K562 (cell line): ENCODE measurements around the gene RNU6-7.

Experiments used
- POLR2A ChIP-seq: fragments of 450-650 bp; conservative IDR thresholded peaks from 2 replicates; pipeline ENCODE4 v1.6.1; 2016
- PURB ChIP-seq: sonication (generic); formaldehyde crosslinking; IDR thresholded peaks from 2 replicates; pipeline ENCODE4 v1.9.0; 2021; ENCODE audit warnings: low read depth, mild to moderate bottlenecking, missing genetic modification reagents
- SIN3B ChIP-seq: fragments of 450-650 bp; IDR thresholded peaks from 2 replicates; pipeline ENCODE4 v1.6.1; 2017; ENCODE audit warnings: low read depth, mild to moderate bottlenecking, moderate library complexity
- TAF7 ChIP-seq: fragments of 450-650 bp; IDR thresholded peaks from 2 replicates; pipeline ENCODE4 v1.6.1; 2016; ENCODE audit warnings: missing genetic modification characterization, missing compliant biosample characterization
- YY1 ChIP-seq, 3 experiments: IDR thresholded peaks; 2 replicates each; pipeline ENCODE4 v1.6.1; 2011; ENCODE audit warnings: low read length in 2 of 3, mild to moderate bottlenecking in 2 of 3, moderate library complexity in 2 of 3, borderline replicate concordance in 1 of 3, control low read depth in 1 of 3, low read depth in 1 of 3; ENCODE audit not compliant: insufficient read depth in 3 of 3, insufficient replicate concordance in 2 of 3, control insufficient read depth in 1 of 3, insufficient read length in 1 of 3; ENCODE audit errors: extremely low read depth in 1 of 3
- ZNF124 ChIP-seq: sonication (generic); formaldehyde crosslinking; IDR thresholded peaks from 2 replicates; pipeline ENCODE4 v1.8.1; 2022; ENCODE audit warnings: missing genetic modification reagents
- ZNF217 ChIP-seq: sonication (generic); formaldehyde crosslinking; IDR thresholded peaks from 2 replicates; pipeline ENCODE4 v1.8.0; 2022; ENCODE audit warnings: mild to moderate bottlenecking, missing genetic modification reagents
- TF ChIP-seq, protein P1 (sequence below): fragments of 250-450 bp; sonication (Bioruptor Pico); IDR thresholded peaks from 2 replicates; pipeline ENCODE4 v1.5.0; 2020; ENCODE audit warnings: mild to moderate bottlenecking, borderline replicate concordance
- TF ChIP-seq, protein P2 (sequence below), 2 experiments: fragments of 200-800 bp in 1 of 2; sonication (Bioruptor generic) in 1 of 2; sonication (generic) in 1 of 2; formaldehyde crosslinking in 1 of 2; IDR thresholded peaks in 1 of 2; conservative IDR thresholded peaks in 1 of 2; 2 replicates each; pipeline versions ENCODE4 v1.5.0 to v1.6.1; 2016 to 2020; ENCODE audit warnings: missing compliant biosample characterization in 1 of 2, missing genetic modification characterization in 1 of 2, missing genetic modification reagents in 1 of 2
- TF ChIP-seq, protein P3 (sequence below), 3 experiments: IDR thresholded peaks in 2 of 3; conservative IDR thresholded peaks in 1 of 3; 2 replicates each; pipeline ENCODE4 v1.5.1; 2011 to 2012; ENCODE audit warnings: low read length in 3 of 3, mild to moderate bottlenecking in 3 of 3, control low read depth in 2 of 3, improper control_type of control experiment in 1 of 3, inconsistent platforms in 1 of 3, low read depth in 1 of 3, mixed read lengths in 1 of 3, moderate library complexity in 1 of 3; ENCODE audit not compliant: insufficient read depth in 2 of 3

DNA sequence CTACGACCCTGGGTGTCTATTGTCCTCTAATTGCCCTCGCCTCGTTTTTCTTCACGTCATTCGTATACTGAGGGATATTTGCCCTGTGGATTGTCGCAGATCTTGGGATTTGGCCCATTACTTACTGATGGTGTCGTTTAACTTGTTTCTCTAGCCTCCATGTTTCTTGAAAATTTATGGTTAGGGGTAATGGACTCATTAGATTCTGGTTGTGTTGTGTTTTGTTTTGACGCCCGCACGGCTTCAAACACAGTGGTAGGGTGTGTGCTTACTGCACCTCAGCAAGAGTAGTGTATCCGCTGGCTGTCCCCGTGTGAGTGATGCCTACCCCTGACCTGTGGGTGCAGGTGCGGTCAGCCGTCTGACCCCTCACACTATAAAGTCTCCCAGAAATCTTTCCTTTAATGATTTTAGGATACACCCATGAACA lies 2.1 kb downstream of the RNU6-7 start:
- TF ChIP-seq YY1 (IDR thresholded peaks at IDR 0.05; ENCODE audit: borderline replicate concordance in 1 of 3, control insufficient read depth in 1 of 3, extremely low read depth in 1 of 3, insufficient read depth in 3 of 3, insufficient read length in 1 of 3, insufficient replicate concordance in 2 of 3, low read depth in 1 of 3, low read length in 2 of 3) = no peak
- TF ChIP-seq SIN3B = no peak
- no peak for TF ChIP-seq POLR2A
- no peak for TF ChIP-seq PURB (CRISPR knock-in tag)
- no peak for TF ChIP-seq ZNF217 (CRISPR knock-in tag)
- TF ChIP-seq, protein P1, sequence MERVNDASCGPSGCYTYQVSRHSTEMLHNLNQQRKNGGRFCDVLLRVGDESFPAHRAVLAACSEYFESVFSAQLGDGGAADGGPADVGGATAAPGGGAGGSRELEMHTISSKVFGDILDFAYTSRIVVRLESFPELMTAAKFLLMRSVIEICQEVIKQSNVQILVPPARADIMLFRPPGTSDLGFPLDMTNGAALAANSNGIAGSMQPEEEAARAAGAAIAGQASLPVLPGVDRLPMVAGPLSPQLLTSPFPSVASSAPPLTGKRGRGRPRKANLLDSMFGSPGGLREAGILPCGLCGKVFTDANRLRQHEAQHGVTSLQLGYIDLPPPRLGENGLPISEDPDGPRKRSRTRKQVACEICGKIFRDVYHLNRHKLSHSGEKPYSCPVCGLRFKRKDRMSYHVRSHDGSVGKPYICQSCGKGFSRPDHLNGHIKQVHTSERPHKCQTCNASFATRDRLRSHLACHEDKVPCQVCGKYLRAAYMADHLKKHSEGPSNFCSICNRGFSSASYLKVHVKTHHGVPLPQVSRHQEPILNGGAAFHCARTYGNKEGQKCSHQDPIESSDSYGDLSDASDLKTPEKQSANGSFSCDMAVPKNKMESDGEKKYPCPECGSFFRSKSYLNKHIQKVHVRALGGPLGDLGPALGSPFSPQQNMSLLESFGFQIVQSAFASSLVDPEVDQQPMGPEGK = no peak
- TF ChIP-seq, protein P2, sequence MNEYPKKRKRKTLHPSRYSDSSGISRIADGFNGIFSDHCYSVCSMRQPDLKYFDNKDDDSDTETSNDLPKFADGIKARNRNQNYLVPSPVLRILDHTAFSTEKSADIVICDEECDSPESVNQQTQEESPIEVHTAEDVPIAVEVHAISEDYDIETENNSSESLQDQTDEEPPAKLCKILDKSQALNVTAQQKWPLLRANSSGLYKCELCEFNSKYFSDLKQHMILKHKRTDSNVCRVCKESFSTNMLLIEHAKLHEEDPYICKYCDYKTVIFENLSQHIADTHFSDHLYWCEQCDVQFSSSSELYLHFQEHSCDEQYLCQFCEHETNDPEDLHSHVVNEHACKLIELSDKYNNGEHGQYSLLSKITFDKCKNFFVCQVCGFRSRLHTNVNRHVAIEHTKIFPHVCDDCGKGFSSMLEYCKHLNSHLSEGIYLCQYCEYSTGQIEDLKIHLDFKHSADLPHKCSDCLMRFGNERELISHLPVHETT (CRISPR knock-in tag; conservative IDR thresholded peaks at IDR 0.05 in 1 of 2, IDR thresholded peaks at IDR 0.05 in 1 of 2) = no peak
- TF ChIP-seq, protein P3, sequence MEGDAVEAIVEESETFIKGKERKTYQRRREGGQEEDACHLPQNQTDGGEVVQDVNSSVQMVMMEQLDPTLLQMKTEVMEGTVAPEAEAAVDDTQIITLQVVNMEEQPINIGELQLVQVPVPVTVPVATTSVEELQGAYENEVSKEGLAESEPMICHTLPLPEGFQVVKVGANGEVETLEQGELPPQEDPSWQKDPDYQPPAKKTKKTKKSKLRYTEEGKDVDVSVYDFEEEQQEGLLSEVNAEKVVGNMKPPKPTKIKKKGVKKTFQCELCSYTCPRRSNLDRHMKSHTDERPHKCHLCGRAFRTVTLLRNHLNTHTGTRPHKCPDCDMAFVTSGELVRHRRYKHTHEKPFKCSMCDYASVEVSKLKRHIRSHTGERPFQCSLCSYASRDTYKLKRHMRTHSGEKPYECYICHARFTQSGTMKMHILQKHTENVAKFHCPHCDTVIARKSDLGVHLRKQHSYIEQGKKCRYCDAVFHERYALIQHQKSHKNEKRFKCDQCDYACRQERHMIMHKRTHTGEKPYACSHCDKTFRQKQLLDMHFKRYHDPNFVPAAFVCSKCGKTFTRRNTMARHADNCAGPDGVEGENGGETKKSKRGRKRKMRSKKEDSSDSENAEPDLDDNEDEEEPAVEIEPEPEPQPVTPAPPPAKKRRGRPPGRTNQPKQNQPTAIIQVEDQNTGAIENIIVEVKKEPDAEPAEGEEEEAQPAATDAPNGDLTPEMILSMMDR (IDR thresholded peaks at IDR 0.05 in 2 of 3, conservative IDR thresholded peaks at IDR 0.05 in 1 of 3; ENCODE audit: insufficient read depth in 2 of 3, low read depth in 1 of 3, low read length in 3 of 3) = no peak
- no peak for TF ChIP-seq ZNF124
- no peak for TF ChIP-seq TAF7
